ENCODE results near the gene ZNF331.

ZNF331 gene

GRCh38 chr19:53577968-53578367 lies 40.0 kb downstream of the ZNF331 start:
- DNase-seq = no peak

DNA sequence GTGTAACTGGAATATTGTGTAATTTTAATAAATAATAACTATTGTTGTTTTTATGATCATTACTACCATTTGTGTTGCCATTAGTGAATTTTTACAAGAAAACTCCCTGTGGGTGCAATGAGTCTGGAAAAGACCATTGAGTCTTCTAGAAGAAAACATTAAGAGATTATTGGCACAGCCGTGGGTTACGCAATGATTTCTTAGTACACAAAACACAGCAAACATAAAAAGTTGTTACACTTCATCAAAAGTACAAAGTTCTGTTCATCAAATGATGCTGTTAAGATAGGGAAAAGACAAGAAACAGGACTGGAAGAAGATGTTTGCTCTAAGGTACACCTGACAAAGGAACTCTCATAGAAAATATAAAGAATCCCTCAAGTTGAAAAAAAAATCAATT lies 41.6 kb downstream of the ZNF331 start:
- DNase-seq = no peak

DNA sequence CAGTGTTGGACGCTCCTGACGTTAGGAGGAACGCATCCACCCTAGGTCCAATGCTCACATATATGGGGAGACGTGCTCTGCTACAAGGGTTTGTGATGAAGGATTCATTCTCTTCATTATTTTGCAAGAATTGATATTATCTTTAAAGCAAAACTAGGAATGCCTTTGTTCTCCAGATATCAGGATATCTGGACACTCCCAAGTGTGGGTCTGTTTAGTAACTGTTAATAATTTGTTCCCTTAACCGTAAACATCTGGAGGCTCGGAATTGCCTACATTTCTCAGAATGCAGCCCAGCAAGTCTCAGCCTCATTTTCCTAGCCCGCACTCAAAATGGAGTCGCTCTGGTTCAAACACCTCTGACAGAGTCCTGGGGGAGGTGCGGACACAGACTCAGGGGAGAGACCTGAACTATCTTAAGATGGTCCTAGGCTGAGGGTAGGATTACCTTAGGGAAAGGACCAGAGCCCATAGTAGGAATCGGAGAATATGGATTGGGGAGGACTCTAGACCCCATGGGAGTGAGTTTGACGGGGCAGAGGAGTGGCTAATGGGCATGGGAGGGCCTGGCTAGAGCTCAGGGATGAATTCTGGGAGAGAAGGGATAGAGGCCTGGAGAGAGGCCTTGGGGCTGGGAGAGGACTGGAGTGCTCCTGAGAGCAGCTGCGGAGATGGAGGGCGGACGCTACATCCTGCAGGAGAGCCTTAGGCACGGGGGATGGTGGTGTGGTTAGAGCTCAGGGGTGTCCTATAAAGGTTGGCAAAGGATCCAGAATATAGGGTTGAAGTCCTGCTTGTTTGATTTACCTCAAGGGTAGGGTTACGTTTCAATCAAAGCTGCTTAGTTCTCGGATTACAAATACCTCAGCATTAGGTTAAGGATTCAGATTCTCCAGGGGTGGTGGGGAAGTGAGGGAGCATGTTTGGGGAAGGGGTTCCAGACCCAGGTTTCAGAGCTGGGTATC lies 43.2 kb downstream of the ZNF331 start:
- DNase-seq = no peak

GRCh38 chr19:53581871-53582279 lies 43.9 kb downstream of the ZNF331 start:
- no peak for DNase-seq

- DNase-seq = no peak
Observed at GRCh38 chr19:53583181-53583580, 45.2 kb downstream of the ZNF331 start.

DNA sequence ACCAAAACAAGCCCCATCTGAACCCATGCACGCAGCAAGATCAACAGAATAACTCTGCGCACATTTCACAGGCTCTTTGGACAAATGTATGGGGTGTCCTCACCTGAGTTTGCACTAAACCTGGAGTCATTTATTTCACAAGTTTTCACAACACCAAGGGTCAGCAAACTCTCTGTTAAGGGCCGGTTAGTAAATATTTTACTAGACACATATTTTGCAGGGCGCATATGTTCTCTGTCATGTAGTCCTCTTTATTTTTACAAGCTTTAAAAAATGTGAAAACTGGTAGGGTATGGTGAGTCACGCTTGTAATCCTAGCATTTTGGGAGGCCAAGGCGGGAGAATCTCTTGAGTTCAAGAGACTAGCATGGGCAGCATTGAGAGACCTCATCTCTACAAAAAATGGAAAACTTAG lies 48.3 kb downstream of the ZNF331 start:
- no peak for DNase-seq

DNA sequence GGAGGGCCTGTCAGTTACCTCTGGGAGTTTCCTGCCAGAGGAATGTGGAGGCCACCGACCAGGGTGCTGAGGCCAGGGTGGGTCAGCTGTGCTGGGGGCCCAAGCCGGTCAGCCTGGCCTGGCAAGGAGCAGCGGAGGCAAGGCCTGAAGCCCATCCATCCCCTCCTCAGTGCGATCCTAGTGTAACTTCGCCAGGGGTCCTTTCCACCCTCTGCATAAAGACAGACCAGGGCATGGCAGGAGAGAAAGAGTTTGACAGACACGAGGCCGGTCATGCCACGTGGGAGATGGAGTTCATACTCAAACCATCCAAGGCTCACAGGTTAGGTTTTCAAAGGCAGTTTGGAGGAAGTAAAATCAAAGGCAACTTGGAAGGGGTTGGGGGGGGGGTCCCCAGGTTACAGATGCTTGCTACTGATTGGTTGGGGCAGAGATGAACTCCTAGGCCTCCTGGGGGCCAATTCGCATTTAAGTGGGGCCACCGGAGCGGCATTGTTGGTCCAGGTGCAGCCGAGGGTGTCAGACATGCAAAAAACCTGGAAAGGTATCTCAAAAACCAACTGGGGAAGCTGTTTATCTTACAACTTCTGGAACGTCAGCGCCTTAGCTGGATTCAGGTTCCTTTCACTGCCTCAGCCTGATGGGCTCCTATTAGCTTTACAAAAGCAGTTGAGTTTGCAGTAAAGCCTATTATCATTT lies 57.0 kb downstream of the ZNF331 start:
- no peak for DNase-seq

DNA sequence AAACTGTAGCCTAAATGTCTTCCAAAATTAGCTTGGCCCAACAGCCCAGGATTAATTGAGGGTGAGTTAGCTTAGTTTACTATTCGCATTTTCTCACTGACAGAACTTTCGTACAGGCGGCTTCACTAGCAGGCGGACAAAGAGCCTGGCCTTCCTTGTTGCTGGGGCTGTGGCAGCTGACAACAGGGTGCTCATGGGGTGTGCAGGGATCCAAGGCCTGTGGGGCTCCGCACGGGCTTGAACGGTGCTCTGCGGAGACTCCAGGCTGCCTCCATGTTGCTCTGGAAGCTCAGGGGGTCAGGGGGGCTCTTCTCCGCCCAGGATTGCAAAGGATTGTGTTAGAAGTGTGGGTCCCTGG lies 57.5 kb downstream of the ZNF331 start:
- DNase-seq = no peak

DNA sequence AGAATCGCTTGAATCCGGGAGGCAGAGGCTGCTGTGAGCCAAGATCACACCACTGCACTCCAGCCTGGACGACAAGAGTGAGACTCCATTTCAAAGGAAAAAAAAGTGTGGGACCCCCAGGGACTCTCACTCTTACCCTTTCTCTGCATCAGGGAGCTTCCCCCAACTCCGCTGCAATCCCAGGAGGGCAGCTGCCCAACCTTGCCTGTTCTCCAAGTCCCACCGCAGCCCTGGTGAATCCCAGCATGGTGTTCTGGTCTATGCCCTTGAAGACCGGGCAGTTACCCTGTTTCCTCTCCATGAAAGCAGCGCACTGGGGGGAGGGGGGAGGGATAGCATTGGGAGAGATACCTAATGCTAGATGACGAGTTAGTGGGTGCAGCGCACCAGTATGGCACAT lies 58.1 kb downstream of the ZNF331 start:
- DNase-seq = no peak

- DNase-seq = no peak
Observed at GRCh38 chr19:53597023-53597422, 59.1 kb downstream of the ZNF331 start.

- DNase-seq = no peak
Observed at GRCh38 chr19:53598361-53598760, 60.4 kb downstream of the ZNF331 start.

DNA sequence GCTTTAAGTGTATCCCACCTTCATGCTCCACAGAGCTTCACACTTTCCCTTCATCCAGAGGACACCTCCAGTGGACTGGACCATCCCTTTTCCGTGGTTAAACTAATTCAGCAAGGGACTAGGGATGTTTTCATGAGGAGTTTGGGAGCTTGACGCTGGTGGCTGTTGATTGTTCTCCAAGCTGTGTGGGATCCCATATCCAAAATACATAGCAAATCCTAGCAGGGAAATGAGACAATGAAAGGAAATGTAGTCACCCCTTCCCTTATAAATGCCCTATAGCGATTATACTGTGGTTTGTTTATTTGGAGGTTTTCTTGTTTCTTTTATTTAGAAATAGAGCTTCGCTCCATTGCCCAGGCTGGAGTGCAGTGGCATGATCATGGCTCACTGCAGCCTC lies 62.3 kb downstream of the ZNF331 start:
- DNase-seq = no peak

- DNase-seq = no peak
Observed at GRCh38 chr19:53606031-53606430, 68.1 kb downstream of the ZNF331 start.

DNA sequence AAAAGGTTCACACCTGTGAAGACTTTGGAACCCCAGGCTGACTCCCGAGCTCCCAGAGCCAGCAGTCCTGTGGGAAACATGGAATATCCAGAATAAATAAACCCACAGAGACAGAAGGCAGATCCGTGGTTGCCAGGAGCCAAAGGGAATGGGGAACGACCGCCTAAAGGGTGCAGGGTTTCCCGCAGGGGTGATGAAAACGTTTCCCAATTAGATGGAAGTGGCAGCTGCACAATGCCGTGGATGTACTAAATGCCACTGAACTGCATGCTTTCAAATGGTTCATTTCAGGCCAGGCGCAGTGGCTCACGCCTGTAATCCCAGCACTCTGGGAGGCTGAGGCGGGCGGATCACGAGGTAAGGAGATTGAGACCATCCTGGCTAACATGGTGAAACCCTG lies 70.4 kb downstream of the ZNF331 start:
- DNase-seq = no peak

DNA sequence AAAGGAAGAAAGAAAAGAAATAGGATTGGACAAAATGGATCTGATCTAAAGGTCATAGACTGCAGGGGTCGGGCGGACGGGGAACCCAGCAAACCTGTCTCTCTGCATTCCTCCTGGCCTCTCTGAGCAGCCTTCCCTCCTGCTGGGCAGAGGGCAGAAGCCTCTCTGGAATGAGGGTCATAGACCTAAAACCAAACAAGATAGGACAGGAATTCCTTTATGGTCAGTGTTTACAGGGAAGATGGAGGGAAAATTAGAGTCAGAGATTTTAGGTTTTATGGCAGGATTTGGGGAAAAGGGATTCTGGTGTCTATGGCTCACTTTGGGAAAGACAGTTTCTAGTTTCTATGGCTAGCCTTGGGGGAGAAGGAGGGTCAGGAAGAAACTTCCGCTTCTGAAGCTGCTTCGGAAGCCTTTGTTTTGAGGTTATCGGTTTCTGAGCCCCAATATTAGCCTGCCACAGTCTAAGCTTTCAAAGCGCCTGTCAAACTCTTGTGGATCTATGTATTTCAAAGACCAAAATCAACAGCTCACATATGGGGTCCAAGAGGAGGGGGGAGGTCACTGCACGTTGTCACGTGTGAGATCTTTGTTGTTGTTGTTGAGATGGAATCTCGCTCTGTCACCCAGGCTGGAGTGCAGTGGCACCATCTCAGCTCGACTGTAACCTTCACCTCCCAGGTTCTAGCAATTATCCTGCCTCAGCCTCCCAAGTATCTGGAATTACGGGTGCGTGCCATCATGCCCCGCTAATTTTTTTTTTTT lies 75.0 kb downstream of the ZNF331 start:
- no peak for DNase-seq

DNA sequence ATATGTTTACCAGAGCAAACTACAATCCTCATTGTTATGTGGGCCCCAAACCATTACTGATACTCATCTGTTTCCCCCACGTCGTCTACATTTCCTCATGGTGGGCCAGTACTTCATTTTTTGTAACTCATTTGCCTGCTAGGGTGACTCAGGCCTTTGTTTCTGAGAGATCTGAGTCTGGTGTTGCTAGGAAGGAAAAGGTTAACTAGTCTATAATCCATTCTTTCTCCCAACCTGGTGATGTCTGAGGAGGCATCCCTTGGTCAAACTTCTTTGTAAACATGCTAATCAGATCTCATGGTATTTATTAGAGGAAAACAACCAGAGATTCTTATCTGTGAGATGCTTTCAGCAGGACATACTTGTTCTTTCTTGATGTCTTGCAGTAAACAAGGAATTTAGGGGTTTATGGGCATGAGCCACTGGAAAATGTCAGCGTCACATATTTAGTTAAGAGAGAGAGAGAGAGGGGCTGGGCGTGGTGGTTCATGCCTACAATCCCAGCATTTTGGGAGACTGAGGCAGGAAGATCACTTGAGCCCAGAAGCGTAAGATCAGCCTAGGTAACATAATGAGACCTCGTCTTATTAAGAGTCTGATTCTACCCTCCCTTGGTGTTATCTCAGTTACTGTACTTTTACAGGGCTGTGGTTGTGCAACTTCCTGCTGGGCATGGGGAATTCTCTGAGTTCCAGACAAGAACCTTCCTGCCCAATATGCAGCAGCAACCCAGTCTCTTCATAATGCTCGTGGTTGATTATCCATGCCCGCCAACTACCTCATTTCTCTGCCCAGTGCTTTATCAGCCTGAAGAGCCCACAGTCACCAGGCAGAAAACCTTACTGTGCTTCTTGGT lies 84.2 kb downstream of the ZNF331 start:
- DNase-seq = no peak

DNA sequence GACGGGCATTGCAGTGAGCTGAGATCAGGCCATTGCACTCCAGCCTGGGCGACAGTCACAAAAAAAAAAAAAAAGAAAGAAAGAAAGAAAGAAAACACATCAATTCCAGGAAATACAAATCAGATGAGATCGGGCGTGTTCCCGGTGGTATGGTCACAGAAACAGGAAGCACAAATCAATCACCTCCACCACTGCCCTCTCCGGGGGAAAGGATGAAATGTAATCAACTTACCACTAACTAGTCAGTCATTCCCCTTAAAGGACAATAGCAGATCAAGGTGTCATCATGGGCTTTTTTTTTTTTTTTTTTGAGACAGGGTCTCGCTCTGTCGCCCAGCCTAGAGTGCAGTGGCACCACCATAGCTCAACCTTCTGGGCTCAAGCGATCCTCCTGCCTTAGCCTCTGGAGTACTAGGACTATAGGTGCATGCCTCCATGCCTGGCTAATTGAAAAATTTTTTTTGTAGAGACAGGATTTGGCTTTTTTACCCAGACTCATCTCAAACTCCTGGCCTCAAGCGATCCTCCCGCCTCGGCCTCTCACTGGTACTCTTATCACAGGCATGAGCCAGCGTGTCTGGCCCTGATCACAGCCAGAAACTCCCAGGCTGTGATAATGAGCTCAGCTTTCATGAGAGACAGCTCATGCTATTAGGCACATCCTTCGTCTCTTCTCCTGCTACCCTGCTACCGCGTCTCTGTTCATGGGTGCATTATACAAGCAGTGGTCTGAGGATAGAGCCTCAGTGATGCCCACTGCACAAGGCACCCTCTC lies 87.0 kb downstream of the ZNF331 start:
- DNase-seq = no peak

GRCh38 chr19:53626486-53626885 lies 88.5 kb downstream of the ZNF331 start:
- DNase-seq = no peak

DNA sequence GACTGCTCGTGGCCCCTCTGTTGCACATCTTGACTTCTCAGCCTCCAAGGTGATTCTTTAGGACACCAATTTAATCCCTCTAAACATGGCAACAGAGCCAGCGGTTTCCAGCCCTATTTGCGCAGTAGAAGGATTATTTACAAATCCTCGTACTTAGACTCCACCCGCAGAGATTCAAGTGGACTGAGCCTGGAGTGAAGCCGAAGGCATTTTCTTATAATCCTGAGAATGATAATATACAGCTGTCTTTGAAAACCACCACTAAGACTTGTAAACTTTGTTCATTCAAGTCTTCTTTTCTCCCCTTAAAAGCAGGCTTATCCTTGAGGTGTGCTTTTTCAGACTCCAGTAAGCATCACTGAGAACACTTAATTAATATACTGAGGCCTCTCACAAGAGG lies 89.0 kb downstream of the ZNF331 start:
- no peak for DNase-seq

Measured in activated effector memory CD4-positive, alpha-beta T cell treated with Interleukin-2 at 50 U/mL for 16 hours (primary cell).